GM12801 (cell line): ENCODE data around the gene TCF15.

ENCODE experiments used
- CTCF ChIP-seq: IDR thresholded peaks from one replicate; pipeline ENCODE4 v1.5.1; 2011; ENCODE audit warnings: control low read depth; ENCODE audit not compliant: insufficient read length; ENCODE audit errors: extremely low read depth

TCF15 gene

GRCh38 chr20:653110-653589 is 43.0 kb upstream of the TCF15 start, which contains the start of gene SRXN1:
Gene SRXN1, minus strand, starts transcription at chr20:653200. Its CDS starts 15 bp downstream, at chr20:653185.
- TF ChIP-seq CTCF: no peak

GRCh38 chr20:652615-653109 is 42.6 kb upstream of the TCF15 start:
- no peak for TF ChIP-seq CTCF

- TF ChIP-seq CTCF: no peak
These were observed 41.9 kb upstream of the TCF15 start for GRCh38 chr20:651713-652614.

GRCh38 chr20:650954-651353 is 40.8 kb upstream of the TCF15 start:
- TF ChIP-seq CTCF: no peak

GRCh38 chr20:650281-650680 is 40.2 kb upstream of the TCF15 start:
- no peak for TF ChIP-seq CTCF

- TF ChIP-seq CTCF: no peak
These were observed 37.4 kb upstream of the TCF15 start for GRCh38 chr20:647479-648019.

GRCh38 chr20:646868-647233 is 36.7 kb upstream of the TCF15 start:
- TF ChIP-seq CTCF: no peak
